ENCODE measurements around the gene HES4.
"Not testable (repeated sequence)": the region's sequence is repeated elsewhere in the genome, so short reads cannot be mapped to it uniquely, and the experiment has no call there.

Gene HES4

DNA sequence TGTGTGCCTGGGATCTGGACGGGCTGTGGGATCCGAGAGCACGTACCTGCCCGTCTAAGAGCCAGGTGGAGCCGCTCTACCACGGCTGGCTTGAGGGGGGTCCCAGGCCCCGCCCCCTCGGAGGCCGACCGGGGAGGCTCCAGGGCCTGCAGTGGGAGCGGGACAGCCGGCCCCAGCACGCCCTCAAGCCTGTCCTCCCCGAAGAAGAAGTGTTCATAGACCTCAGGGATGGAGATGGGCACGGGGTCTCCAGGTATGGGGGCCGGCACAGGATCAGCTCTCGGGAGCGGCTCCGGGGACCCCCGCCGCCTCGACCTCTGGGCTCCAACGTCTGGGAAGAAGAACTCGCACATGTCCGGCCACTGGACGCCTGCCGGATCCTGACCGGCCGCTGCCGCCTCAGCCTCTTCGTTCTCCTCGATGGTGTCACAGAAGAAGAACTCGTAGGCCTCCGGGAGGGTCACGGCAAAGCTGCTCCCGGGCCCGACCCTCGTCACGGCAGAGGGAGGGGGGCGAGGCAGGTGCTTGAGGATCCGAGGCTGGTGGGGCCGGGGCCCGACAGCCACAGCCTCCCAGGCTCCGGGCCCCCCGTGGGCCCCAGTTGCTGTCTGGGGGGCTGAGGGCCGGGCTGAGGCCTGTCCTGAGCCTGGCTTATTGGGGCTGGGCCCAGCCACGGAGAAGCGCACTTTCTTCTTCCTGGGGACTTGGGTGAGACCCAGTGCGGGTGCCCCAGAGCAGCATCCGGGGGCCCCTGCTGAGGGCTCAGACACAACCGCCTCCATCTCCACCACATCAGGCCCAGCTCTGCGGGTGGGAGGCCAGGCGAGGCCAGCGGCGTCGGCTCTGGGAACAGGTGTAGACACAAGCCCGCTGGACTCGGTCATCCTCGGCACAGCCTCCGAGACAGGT is 20.8 kb downstream of the HES4 start:
- DNase-seq (ENCODE audit: low read depth, low spot score) = no peak

DNA sequence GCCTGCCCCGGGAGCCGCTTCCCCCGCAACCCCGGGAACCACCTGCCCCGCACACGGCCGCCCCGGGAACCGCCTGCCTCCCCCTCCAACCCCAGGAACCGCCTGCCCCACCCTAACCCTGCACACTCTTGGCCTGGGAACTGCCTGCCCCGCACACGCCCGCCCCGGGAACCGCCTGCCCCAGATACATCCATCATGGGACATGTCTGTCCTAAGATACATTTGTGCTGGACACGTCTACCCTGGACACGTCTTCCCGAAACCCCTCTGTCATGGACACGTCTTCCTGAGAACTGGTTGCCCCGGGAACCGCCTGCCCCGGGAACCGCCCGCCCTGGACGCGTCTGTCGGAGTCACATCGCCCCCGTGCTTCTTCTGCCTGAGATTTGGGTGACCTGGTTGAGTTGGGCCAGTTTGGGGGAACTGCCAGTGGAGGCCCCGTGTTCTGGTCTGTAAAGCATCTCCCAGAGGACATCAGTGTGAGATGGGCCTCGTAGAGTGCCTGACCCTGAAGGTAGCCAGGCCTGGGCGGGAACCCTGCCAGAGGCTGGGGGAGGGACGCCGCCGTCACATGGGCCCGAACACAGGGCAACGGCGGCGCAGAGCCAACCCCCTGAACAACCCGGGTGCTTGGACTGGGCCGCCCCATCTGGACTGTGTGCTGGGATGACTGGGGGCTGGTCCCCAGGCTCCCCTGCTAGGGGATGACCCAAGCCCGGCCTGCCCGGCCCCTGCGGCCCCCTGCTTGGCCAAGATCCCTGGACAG is 21.6 kb downstream of the HES4 start:
- DNase-seq (ENCODE audit: low read depth, low spot score) = no peak

DNA sequence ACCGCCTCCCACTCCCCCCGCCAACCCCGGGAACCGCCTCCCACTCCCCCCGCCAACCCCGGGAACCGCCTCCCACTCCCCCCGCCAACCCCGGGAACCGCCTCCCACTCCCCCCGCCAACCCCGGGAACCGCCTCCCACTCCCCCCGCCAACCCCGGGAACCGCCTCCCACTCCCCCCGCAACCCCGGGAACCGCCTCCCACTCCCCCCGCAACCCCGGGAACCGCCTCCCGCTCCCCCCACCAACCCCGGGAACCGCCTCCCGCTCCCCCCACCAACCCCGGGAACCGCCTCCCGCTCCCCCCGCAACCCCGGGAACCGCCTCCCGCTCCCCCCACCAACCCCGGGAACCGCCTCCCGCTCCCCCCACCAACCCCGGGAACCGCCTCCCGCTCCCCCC is 23.1 kb downstream of the HES4 start:
- not testable (repeated sequence) for DNase-seq (ENCODE audit: low read depth, low spot score)

DNA sequence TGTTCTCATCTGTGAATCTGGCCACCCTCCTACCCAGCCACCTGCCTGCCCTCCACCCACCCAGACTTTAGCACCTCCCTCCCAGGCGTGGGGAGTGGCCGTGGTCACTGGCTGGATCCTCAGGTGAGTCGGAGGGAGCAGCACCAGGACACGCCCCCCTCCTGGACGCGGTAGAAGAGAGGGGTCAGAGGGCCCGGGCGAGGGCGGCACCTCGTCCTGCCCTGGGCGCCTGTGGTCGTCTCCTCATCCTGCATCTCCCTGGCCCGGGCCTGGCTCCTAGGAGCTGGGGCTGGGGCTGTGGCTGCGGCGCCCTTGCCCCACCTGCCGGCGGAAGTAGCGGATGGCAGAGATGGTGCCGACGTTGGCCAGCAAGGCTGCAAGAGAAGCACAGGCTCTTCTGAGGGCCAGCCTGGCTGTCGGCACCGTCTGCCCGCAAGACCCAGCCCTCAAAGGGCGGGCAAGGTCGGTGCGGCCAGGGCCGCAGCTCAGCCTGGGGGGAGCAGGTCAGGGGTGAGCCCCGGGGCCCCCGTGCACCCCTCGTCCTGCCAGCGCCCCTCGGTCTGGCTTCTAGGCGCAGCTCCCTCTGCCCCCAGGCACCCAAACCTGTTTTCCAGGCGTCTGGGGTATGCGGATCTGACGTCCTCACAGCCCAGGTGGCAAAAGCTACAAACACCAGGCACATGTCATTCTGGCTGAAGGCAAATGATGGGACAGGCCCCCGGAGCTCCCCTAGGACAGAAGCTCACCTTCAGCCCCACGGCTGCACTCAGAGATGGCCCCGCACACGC is 23.8 kb downstream of the HES4 start:
- no peak for DNase-seq (ENCODE audit: low read depth, low spot score)

DNA sequence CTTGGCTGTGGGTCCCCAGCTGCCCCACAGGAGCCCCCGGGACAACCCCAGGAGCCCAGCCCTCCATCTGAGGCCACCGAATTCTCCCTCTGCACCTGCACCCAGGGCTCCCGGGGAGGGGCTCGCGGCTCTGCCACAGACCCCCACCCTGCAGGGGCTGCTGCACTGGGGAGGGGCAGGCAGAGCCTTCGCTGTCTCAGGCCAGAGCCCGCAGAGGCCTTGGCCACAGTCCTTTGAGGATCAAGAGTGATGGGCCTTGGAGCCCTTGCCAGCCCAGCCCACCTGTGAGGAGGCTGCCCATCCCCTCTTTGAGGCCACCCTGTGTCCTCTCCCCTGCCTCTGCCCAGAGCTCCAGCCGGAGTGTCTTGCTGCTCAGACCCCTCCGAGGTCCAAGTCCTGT is 24.5 kb downstream of the HES4 start:
- DNase-seq (ENCODE audit: low read depth, low spot score) = no peak

DNA sequence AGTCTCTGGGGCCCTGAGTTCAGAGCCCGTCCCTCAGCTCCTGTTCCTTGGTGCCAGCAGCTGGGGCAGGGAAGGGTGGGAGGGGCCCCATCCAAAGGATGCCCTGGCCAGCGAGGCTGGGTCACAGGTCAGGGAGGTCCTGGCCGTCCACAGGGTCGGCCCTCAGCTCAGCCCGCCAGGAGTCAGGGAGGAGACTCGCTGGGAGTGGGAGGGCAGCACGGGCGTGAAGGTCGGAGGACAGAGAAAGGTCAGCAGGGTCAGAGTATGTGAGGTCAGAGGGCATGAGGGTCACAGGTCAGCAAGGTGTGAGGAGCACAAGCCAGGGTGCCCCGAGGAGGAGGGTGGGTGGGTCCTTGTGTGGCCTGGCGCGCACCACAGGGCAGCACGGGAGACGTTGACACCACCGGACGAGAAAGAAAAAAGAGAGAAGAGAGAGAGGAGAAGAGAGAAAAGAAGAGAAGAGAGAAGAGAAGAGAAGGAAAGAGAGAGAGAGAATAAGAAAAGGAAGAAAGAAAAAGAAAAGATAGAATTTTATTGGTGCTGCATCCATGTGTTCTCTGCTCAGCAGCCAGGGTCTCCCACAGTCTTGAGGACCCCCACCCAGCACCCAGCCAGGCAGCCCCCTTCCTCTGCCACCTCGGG is 25.1 kb downstream of the HES4 start:
- DNase-seq (ENCODE audit: low read depth, low spot score) = no peak

DNA sequence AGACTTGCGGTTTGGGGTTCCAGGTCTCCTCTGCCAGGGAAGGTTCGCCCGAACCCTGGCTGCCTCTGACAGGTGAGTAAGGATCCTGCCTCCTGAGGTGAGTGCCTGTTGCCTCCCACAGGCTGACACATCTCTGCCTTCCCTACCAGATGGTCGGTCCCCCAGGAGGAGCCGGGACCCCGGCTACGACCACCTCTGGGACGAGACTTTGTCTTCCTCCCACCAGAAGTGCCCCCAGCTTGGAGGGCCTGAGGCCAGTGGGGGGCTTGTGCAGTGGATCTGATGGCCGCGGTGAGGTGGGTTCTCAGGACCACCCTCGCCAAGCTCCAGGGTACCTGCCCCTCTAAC is 25.6 kb downstream of the HES4 start:
- no peak for DNase-seq (ENCODE audit: low read depth, low spot score)

DNA sequence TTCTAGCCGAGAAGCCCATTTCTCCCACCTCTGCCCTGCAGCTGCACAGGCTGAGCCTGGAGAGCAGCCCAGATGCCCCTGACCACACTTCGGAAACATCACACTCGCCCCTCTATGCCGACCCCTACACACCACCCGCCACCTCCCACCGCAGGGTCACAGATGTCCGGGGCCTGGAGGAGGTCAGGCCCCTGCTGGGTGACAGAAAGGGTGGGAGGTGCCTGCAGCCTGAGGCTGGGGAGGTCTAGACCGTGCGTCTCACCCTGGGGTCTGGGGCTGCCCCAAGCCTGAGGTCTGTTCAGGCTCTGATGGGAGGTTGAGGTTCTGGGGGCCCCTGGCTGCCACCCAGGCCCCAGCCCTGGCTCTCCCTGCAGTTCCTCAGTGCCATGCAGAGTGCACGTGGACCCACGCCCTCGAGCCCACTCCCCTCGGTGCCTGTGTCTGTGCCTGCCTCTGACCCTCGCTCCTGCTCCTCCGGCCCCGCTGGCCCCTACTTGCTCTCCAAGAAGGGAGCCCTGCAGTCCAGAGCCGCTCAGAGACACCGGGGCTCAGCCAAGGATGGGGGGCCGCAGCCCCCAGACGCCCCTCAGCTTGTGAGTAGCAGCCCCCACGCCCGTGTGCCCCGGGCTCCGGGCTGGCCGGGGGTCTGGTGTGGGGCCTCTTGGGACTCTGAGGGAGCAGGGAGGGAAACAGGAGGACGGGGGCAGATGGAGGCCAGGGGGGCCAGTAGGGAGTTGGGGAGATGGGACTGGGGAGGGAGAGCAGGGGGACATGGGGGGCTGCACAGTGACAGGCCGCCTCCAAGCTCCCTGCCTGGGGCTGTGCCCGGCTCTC is 26.2 kb downstream of the HES4 start:
- DNase-seq (ENCODE audit: low read depth, low spot score) = no peak

DNA sequence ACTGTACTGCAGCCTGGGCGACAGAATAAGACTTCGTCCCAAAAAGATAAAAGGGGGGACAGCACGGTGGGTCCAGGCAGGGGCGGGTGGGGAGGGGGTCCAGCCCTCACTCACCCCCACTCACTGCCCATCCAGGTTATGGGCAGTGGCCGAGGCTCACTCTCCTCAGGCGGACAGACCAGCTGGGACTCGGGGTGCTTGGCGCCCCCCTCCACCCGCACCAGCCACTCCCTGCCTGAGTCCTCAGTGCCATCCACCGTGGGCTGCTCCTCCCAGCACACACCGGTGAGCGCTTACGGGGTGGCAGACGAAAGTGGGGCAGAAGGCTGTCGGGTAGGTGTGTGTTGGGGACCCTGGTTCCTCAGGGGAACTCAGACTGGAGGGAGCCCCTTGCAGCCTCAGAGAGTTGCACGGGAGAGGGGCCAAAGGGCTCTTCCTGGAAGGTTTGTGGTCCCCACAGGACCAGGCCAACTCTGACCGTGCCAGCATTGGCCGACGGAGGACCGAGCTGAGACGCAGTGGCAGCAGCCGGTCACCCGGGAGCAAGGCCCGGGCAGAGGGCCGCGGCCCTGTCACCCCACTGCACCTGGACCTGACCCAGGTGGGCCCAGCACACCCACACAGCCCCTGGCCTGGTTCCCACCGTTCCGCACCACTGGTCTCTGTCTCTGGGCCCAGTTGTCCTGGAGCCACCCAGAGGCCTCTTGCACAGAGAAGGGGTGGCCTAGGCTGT is 27.0 kb downstream of the HES4 start:
- DNase-seq (ENCODE audit: low read depth, low spot score) = no peak

DNA sequence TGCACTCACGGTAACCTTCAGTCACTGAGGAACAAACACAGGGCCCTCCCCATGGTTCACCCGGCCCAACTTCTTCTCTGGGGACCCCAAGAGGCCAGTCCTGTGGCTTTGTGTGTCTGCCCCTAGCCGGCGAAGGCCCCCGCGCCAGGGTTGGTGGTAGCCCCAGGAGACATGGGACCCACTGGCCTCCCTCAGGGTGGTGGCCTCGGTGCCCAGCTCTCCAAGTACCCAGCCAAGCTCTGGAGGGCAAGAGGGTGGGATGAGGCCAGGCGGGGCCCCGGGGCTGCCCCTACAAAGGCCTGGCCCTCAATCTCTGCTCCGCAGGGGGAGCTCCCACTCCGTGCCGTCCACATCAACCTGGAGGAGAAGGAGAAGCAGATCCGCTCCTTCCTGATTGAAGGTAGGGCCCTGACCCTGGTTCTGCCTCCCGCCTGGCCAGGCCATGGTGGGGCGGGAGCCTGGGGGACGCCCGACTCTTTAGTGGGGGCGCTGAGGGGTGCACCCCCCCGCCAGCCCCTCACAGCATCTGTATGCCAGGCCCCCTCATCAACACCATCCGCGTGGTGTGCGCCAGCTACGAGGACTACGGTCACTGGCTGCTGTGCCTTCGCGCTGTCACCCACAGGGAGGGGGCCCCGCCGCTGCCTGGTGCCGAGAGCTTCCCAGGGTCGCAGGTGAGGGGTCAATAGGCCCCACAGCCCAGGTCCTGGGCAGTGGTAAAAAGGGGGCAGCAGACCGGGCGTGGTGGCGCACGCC is 28.0 kb downstream of the HES4 start:
- DNase-seq (ENCODE audit: low read depth, low spot score) = no peak

DNA sequence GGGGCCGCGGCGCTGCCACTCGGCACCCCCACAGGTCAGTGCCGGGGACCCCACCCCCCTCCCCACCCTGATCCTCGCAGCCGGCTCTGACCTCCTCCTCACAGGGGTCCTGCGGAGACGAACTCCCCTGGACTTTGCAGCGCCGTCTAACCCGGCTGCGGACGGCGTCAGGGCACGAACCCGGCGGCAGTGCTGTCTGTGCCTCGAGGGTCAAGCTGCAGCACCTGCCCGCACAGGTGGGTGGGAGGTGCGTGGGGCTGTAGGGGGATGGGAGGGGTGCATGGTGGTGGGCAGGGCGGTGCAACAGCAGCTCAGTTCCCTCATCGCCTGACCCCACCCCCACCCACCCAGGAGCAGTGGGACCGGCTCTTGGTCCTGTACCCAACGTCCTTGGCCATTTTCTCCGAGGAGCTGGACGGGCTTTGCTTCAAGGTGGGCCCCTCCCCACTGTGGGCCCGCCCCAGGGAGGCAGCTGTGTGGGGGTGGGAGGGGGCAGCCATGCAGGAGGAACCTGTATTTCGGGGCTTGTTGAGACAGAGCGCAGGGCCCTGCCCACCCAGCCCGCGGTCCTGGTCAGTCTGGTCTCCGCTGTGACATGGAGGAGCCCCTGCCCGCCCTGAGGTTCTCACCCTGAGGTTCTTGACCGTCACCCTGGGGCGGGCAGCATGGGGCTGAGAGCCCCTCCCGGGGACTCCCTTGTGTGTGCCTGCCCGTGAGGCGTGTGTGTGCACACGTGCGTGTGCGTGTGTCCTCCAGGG is 28.7 kb downstream of the HES4 start:
- no peak for DNase-seq (ENCODE audit: low read depth, low spot score)

DNA sequence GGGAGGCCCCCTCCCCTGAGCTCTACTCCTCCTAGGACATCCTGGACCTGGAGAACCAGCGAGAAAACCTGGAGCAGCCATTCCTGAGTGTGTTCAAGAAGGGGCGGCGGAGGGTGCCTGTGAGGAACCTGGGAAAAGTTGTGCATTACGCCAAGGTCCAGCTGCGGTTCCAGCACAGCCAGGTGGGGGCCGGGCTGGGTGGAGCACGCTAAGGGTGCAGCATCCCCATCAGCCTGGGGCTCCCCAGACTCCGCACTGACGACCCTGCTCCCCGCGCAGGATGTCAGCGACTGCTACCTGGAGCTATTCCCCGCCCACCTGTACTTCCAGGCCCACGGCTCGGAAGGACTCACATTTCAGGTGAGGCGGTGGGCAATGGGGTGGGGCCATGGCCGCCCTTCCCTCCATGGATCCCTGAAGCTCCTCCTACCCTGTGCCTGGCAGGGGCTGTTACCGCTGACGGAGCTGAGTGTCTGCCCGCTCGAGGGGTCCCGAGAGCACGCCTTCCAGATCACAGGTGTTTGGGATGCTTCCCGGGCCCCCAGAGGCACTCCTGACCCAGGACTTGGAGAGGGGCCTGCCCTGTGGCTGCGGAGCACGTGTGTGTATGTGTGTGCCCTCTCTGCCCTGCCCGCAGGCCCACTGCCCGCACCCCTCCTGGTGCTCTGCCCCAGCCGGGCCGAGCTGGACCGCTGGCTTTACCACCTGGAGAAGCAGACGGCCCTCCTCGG is 29.5 kb downstream of the HES4 start:
- DNase-seq (ENCODE audit: low read depth, low spot score) = no peak

DNA sequence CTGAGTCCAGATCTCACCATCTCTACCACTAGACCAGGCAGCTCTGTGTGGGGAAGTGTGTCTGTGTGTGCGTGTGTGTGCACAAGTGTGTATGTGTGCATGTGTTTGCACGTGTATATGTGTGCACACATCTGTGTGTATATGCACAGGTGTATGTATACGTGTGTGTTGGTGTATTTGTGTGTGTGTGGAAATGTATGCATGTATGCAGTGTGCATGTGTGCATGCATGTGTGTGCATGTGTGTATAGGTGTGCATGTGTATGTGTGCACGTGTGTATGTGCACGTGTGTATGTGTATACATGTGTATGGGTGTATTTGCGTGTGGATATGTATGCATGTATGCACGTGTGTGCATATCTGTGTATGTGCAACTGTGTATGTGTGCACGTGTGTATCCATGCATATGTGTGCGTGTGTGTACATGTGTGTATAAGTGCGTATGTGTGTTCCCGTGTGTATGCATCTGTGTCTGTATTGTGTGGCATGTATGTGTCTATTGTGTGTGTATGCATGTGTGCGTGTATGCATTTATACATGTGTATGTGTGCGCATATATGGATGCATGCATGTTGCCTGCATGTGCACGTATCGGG is 30.5 kb downstream of the HES4 start:
- no peak for DNase-seq (ENCODE audit: low read depth, low spot score)

DNA sequence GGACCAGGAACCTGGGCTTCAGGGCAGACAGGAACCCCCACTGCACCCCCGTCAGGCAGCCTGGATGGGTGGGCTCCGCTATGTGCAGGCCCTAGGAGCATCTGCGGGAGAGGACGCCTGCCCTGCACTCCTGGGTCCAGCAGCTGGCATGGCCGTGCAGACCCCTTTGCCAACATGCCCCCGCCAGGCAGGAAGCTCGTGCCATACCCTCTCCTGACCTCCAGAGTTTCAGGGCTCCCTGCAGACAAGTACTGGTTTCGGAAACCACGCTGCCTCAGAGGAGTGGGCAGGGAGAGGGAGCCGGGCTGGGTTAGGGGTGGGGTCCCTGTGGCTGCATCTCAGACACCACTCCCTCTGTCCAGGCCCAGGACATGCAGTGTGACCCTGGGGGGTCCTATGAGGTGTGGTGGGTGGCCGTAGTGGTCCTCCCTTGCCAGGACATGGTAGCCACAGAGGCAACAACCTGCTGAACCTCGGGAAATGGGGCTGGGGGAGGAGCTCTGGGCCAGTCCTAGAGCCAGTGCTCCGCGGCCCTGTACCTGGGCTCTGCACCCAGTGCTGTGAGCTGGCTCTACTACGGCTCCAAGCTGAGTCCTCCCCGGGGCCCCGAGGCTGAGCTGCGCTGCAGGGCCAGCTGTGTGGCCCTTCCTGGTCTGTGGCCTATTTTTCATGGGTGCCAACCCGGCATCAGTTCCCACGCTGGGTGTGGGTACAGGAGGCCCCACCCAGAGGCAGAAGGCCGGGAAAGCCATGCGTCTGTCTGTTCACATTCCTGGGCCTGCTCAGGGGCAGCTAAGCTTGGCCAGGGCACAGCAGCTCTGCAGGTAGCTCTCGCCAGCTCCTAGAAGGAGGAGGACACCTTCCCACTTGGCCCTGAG is 32.2 kb downstream of the HES4 start:
- no peak for DNase-seq (ENCODE audit: low read depth, low spot score)

DNA sequence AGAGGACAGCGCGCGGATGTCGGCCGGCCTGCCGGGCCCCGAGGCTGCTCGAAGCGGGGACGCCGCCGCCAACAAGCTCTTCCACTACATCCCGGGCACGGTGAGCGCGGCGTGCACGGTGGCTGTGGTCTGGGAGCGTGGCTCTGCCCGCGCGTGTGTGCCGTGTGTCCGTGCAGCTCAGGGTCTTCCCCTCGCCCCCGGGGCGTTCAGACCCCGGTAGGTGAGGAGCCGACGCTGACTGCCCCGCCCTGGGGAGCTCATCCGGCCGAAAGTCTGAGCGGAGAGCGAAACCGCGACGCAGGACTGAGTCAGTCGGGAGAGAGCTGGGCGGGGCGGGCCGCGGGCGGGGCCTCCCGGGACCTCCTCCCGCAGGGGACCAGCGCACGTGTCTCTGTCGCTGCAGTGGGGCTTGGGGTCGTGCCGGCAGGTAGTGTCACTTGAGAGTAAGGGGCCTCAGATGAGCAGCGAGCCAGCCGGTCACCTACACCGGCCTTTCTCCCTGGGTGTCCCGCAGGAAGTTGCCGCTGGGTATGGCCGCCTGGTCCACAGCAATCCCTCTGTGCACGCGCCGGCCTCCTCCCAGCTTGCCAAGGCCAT is 33.1 kb downstream of the HES4 start:
- no peak for DNase-seq (ENCODE audit: low read depth, low spot score)

DNA sequence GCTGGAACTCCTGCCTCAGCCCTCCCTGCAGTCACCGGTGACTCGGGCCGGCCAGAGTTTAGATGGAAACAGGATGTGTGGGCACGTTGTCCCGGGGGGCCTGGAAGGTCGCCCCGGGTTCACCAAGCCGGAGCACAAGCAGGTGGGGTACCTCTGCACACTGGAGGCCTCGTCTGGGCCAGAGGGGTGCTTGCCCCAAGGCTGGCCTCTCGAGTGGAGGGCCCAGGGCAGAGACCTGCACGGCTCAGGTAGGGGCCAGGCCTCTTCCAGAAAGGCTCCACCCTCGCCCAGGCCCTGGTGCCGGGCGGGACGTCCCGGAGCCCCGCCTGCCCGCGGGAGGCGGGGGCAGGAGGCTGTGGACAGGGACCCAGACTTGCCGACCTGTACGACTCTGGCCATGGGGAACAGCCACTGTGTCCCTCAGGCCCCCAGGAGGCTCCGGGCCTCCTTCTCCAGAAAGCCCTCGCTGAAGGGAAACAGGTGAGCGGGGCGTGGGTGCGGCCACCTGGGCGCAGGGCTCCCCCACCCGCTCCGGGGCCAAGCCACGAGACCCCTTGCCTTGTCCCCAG is 33.7 kb downstream of the HES4 start, which contains the start of gene PLEKHN1:
Gene PLEKHN1 (plus strand): TSS at position 348 of the 569 bp plus-strand sequence. CDS start 50 bp downstream, at position 398.
- no peak for DNase-seq (ENCODE audit: low read depth, low spot score)
